HEK293 (cell line): Measurements from ENCODE around the gene EFEMP2.

Source experiments
- CTCF ChIA-PET: fragments of 350-600 bp; formaldehyde crosslinking; extraction: SDS; loops from one replicate; lab custom pipeline; 2021; ENCODE audit warnings: antibody characterized with exemption; lab: Yijun Ruan, JAX
- POLR2A ChIA-PET: fragments of 300-600 bp; formaldehyde crosslinking; extraction: SDS; loops from one replicate; lab custom pipeline; 2020; ENCODE audit warnings: antibody characterized with exemption, inconsistent platforms; lab: Yijun Ruan, JAX
- H3K27ac ChIP-seq: fragments of 200-500 bp; sonication (Bioruptor generic); 2 replicates; pipeline ENCODE4 v1.5.1; 2014; ENCODE audit warnings: low read depth, low read length, control low read depth, inconsistent platforms; ENCODE audit errors: extremely low read depth
- H3K36me3 ChIP-seq, 2 experiments: fragments of 200-500 bp in 1 of 2; sonication (Bioruptor generic) in 1 of 2; 1 replicate in 1 of 2; 2 replicates in 1 of 2; pipeline ENCODE4 v1.5.1; 2014 to 2017; ENCODE audit warnings: inconsistent platforms in 2 of 2, low read length in 2 of 2; ENCODE audit not compliant: control insufficient read depth in 2 of 2, insufficient read depth in 1 of 2
- H3K4me1 ChIP-seq: fragments of 200-500 bp; sonication (Bioruptor generic); 2 replicates; pipeline ENCODE4 v1.5.1; 2014; ENCODE audit warnings: mild to moderate bottlenecking, low read length, inconsistent platforms; ENCODE audit not compliant: control insufficient read depth, insufficient read depth
- H3K4me3 ChIP-seq: 2 replicates; pipeline ENCODE4 v1.5.1; 2011; ENCODE audit warnings: low read depth, mild to moderate bottlenecking, control low read depth, low read length, moderate library complexity
- H3K9me3 ChIP-seq: fragments of 200-500 bp; sonication (Bioruptor generic); 2 replicates; pipeline ENCODE4 v1.5.1; 2014; ENCODE audit warnings: low read depth, low read length, inconsistent platforms; ENCODE audit not compliant: control insufficient read depth, insufficient read depth
- BCL11A ChIP-seq: fragments of 450-650 bp; formaldehyde crosslinking; IDR thresholded peaks from 2 replicates; pipeline ENCODE4 v1.5.1; 2016; ENCODE audit warnings: low read depth, missing biosample characterization, missing genetic modification characterization
- SALL2 ChIP-seq: fragments of 450-650 bp; formaldehyde crosslinking; IDR thresholded peaks from 2 replicates; pipeline ENCODE4 v1.5.0; 2017; ENCODE audit warnings: missing biosample characterization, mild to moderate bottlenecking, missing genetic modification characterization, borderline replicate concordance
- ZNF132 ChIP-seq: fragments of 450-650 bp; formaldehyde crosslinking; IDR thresholded peaks from 2 replicates; pipeline ENCODE4 v1.5.1; 2017; ENCODE audit warnings: missing biosample characterization, missing genetic modification characterization, borderline replicate concordance
- ZNF140 ChIP-seq: fragments of 450-650 bp; formaldehyde crosslinking; IDR thresholded peaks from 2 replicates; pipeline ENCODE4 v1.5.1; 2016; ENCODE audit warnings: missing biosample characterization, missing genetic modification characterization
- ZNF184 ChIP-seq: fragments of 450-650 bp; IDR thresholded peaks from 2 replicates; pipeline ENCODE4 v1.5.1; 2018; ENCODE audit warnings: missing biosample characterization, mild to moderate bottlenecking, missing genetic modification characterization
- ZNF274 ChIP-seq, 2 experiments: fragments of 200-500 bp in 1 of 2; fragments of 450-650 bp in 1 of 2; sonication (Bioruptor generic) in 1 of 2; formaldehyde crosslinking in 1 of 2; IDR thresholded peaks; 2 replicates each; pipeline versions ENCODE4 v1.5.1 to v1.6.1; 2014 to 2016; ENCODE audit warnings: borderline replicate concordance in 1 of 2, inconsistent platforms in 1 of 2, low read length in 1 of 2, missing biosample characterization in 1 of 2, missing genetic modification characterization in 1 of 2
- ZNF394 ChIP-seq: fragments of 450-650 bp; formaldehyde crosslinking; IDR thresholded peaks from 2 replicates; pipeline ENCODE4 v1.5.1; 2016; ENCODE audit warnings: missing biosample characterization, missing genetic modification characterization, mild to moderate bottlenecking, moderate library complexity, borderline replicate concordance
- ZNF426 ChIP-seq: fragments of 450-650 bp; formaldehyde crosslinking; IDR thresholded peaks from 2 replicates; pipeline ENCODE4 v1.5.1; 2017; ENCODE audit warnings: missing biosample characterization, missing genetic modification characterization, mild to moderate bottlenecking, inconsistent platforms, moderate library complexity
- ZNF473 ChIP-seq: fragments of 450-650 bp; formaldehyde crosslinking; IDR thresholded peaks from 2 replicates; pipeline ENCODE4 v1.5.1; 2017; ENCODE audit warnings: missing biosample characterization, missing genetic modification characterization
- ZNF621 ChIP-seq: fragments of 450-650 bp; formaldehyde crosslinking; IDR thresholded peaks from 2 replicates; pipeline ENCODE4 v1.5.1; 2017; ENCODE audit warnings: missing biosample characterization, missing genetic modification characterization
- ZNF629 ChIP-seq: fragments of 450-650 bp; formaldehyde crosslinking; IDR thresholded peaks from 2 replicates; pipeline ENCODE4 v1.5.1; 2017; ENCODE audit warnings: missing biosample characterization, missing genetic modification characterization
- ZNF670 ChIP-seq: fragments of 450-650 bp; formaldehyde crosslinking; IDR thresholded peaks from 2 replicates; pipeline ENCODE4 v1.5.1; 2016; ENCODE audit warnings: missing biosample characterization, missing genetic modification characterization, low read depth
- ZSCAN30 ChIP-seq: fragments of 450-650 bp; IDR thresholded peaks from 2 replicates; pipeline ENCODE4 v1.5.1; 2018; ENCODE audit warnings: missing biosample characterization, mild to moderate bottlenecking, missing genetic modification characterization, moderate library complexity
- TF ChIP-seq, protein P1 (sequence below): fragments of 450-650 bp; formaldehyde crosslinking; IDR thresholded peaks from 2 replicates; pipeline ENCODE4 v1.5.1; 2016; ENCODE audit warnings: missing biosample characterization, missing genetic modification characterization, low read depth
- TF ChIP-seq, protein P2 (sequence below): fragments of 450-650 bp; formaldehyde crosslinking; IDR thresholded peaks from 2 replicates; pipeline ENCODE4 v1.5.1; 2016; ENCODE audit warnings: missing biosample characterization, missing genetic modification characterization
- TF ChIP-seq, protein P3 (sequence below): fragments of 450-650 bp; formaldehyde crosslinking; IDR thresholded peaks from 2 replicates; pipeline ENCODE4 v1.5.1; 2016; ENCODE audit warnings: missing biosample characterization, missing genetic modification characterization, borderline replicate concordance
- TF ChIP-seq, protein P4 (sequence below): fragments of 450-650 bp; formaldehyde crosslinking; IDR thresholded peaks from 2 replicates; pipeline ENCODE4 v1.5.1; 2016; ENCODE audit warnings: missing biosample characterization, missing genetic modification characterization
- TF ChIP-seq, protein P5 (sequence below): fragments of 450-650 bp; formaldehyde crosslinking; IDR thresholded peaks from 2 replicates; pipeline ENCODE4 v1.5.1; 2016; ENCODE audit warnings: missing biosample characterization, missing genetic modification characterization

The EFEMP2 gene

DNA sequence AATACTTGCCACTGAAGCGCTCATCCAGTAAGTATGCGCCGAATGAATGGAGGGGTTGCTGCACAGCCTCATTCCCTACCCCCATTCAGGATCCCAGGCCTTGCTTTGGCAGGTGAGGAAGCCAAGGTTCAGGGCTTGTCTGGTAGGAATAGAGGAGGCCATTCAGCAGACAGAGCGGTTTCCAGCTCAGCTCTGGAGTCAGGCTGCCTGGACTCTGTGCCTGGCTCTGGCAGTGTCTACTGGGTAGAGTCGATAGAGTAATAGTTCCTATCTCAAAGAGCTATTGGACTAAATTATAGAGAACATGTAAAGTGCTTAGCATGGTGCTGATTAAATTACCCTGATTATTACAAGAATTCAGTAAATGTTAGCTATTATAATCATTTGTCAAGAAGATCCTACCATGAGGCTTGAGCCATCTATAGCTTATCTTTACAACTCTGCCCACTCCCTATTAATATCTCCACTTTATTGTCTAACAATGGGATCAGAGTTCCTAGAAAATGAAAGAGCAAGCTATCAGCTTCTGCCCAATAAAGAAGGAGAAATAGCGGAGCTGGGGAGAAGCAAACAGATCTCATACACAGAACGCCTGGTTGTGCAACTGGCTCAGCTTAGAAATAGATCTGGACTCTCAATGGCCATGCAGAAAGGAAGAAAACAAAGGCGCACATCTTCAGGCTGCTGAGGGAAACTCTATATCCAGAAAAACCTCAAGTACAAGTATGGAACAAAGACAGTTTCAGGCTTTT, 45.4 kb downstream of the EFEMP2 start:
- H3K4me1 ChIP-seq = no peaks in the 10 kb centered on the region
- H3K4me3 ChIP-seq = no peak overlapping the region
- TF ChIP-seq, protein P1, sequence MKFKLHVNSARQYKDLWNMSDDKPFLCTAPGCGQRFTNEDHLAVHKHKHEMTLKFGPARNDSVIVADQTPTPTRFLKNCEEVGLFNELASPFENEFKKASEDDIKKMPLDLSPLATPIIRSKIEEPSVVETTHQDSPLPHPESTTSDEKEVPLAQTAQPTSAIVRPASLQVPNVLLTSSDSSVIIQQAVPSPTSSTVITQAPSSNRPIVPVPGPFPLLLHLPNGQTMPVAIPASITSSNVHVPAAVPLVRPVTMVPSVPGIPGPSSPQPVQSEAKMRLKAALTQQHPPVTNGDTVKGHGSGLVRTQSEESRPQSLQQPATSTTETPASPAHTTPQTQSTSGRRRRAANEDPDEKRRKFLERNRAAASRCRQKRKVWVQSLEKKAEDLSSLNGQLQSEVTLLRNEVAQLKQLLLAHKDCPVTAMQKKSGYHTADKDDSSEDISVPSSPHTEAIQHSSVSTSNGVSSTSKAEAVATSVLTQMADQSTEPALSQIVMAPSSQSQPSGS (tag by site-specific recombination) = no peak
- no peak for TF ChIP-seq SALL2 (tag by site-specific recombination)
- TF ChIP-seq ZSCAN30 (tag by site-specific recombination) = no peak
- TF ChIP-seq ZNF184 = no peak
- TF ChIP-seq BCL11A (tag by site-specific recombination) = no peak
- TF ChIP-seq, protein P2, sequence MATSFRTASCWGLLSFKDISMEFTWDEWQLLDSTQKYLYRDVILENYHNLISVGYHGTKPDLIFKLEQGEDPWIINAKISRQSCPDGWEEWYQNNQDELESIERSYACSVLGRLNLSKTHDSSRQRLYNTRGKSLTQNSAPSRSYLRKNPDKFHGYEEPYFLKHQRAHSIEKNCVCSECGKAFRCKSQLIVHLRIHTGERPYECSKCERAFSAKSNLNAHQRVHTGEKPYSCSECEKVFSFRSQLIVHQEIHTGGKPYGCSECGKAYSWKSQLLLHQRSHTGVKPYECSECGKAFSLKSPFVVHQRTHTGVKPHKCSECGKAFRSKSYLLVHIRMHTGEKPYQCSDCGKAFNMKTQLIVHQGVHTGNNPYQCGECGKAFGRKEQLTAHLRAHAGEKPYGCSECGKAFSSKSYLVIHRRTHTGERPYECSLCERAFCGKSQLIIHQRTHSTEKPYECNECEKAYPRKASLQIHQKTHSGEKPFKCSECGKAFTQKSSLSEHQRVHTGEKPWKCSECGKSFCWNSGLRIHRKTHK = no peak
- TF ChIP-seq ZNF629 (tag by site-specific recombination) = no peak
- TF ChIP-seq ZNF274 (IDR thresholded peaks at IDR 0.05; ENCODE audit: low read length) = no peak
- TF ChIP-seq ZNF274 (tag by site-specific recombination; IDR thresholded peaks at IDR 0.05; ENCODE audit: borderline replicate concordance) = no peak
- no peak for TF ChIP-seq ZNF132
- TF ChIP-seq ZNF426 (tag by site-specific recombination) = no peak
- ChIA-PET CTCF (interaction anchor here (0.6 to 1.8 kb wide), 7 partner anchors 9 to 162 kb away, joined by 3 to 13 read pairs (median 3); partner anchors contain the start of gene MUS81), POLR2A (interaction anchor here (0.6 to 1.2 kb wide), 5 partner anchors 23 to 116 kb away, joined by 3 to 6 read pairs (median 3); partner anchors contain the start of genes FIBP and RNASEH2C)
- H3K36me3 ChIP-seq = no peaks in the 10 kb centered on the region
- no peak overlapping the region for H3K27ac ChIP-seq
- H3K9me3 ChIP-seq = no peaks in the 10 kb centered on the region

DNA sequence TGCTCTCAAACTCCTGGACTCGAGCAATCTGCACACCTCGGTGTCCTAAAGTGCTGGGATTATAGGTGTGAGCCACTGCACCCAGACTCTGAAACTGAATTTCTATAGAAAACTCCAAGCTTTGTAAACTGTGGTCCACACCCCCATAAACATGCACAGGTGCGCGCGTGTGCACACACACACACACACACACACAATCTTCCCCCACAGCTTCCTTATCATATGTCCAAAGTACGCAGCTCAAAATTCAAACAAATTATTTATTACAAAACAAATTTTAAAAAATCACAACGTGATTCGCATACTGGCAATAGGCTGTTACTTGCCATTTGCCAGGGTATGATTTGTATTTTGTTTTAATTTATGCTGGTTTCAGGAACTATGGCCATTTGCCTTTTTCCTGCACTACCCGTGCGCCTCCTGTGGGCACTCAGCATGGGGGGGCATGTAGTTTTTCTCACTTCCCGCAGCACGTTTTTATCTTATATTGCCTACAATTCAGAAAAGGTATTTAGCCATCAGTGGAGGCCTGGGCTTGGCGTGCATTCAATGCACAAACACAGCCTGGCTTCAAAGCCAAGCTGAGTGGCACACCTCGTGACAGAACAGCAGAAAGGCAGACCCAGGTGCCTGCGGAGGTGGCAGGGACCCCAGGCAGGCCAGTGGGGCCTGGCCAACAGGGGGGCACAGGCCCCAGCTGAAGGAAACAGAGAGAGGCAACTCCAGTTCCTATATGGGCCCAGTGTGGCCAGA, 49.6 kb downstream of the EFEMP2 start:
- no peaks in the 10 kb centered on the region for H3K36me3 ChIP-seq
- no peak overlapping the region for H3K4me3 ChIP-seq
- H3K4me1 ChIP-seq = no peaks in the 10 kb centered on the region
- ChIA-PET POLR2A (interaction anchor here (0.6 kb wide), 1 partner anchor 208 kb away, joined by 4 read pairs; no protein-coding TSS in a partner anchor), CTCF (interaction anchor here (0.5 to 1.6 kb wide), 6 partner anchors 28 to 358 kb away, joined by 3 to 9 read pairs (median 4); partner anchors contain the start of gene KAT5)
- no peaks in the 10 kb centered on the region for H3K9me3 ChIP-seq
- H3K27ac ChIP-seq = no peak overlapping the region
- TF ChIP-seq, protein P3, sequence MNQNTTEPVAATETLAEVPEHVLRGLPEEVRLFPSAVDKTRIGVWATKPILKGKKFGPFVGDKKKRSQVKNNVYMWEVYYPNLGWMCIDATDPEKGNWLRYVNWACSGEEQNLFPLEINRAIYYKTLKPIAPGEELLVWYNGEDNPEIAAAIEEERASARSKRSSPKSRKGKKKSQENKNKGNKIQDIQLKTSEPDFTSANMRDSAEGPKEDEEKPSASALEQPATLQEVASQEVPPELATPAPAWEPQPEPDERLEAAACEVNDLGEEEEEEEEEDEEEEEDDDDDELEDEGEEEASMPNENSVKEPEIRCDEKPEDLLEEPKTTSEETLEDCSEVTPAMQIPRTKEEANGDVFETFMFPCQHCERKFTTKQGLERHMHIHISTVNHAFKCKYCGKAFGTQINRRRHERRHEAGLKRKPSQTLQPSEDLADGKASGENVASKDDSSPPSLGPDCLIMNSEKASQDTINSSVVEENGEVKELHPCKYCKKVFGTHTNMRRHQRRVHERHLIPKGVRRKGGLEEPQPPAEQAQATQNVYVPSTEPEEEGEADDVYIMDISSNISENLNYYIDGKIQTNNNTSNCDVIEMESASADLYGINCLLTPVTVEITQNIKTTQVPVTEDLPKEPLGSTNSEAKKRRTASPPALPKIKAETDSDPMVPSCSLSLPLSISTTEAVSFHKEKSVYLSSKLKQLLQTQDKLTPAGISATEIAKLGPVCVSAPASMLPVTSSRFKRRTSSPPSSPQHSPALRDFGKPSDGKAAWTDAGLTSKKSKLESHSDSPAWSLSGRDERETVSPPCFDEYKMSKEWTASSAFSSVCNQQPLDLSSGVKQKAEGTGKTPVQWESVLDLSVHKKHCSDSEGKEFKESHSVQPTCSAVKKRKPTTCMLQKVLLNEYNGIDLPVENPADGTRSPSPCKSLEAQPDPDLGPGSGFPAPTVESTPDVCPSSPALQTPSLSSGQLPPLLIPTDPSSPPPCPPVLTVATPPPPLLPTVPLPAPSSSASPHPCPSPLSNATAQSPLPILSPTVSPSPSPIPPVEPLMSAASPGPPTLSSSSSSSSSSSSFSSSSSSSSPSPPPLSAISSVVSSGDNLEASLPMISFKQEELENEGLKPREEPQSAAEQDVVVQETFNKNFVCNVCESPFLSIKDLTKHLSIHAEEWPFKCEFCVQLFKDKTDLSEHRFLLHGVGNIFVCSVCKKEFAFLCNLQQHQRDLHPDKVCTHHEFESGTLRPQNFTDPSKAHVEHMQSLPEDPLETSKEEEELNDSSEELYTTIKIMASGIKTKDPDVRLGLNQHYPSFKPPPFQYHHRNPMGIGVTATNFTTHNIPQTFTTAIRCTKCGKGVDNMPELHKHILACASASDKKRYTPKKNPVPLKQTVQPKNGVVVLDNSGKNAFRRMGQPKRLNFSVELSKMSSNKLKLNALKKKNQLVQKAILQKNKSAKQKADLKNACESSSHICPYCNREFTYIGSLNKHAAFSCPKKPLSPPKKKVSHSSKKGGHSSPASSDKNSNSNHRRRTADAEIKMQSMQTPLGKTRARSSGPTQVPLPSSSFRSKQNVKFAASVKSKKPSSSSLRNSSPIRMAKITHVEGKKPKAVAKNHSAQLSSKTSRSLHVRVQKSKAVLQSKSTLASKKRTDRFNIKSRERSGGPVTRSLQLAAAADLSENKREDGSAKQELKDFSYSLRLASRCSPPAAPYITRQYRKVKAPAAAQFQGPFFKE = no peak
- TF ChIP-seq ZNF621 (tag by site-specific recombination) = no peak
- TF ChIP-seq, protein P4, sequence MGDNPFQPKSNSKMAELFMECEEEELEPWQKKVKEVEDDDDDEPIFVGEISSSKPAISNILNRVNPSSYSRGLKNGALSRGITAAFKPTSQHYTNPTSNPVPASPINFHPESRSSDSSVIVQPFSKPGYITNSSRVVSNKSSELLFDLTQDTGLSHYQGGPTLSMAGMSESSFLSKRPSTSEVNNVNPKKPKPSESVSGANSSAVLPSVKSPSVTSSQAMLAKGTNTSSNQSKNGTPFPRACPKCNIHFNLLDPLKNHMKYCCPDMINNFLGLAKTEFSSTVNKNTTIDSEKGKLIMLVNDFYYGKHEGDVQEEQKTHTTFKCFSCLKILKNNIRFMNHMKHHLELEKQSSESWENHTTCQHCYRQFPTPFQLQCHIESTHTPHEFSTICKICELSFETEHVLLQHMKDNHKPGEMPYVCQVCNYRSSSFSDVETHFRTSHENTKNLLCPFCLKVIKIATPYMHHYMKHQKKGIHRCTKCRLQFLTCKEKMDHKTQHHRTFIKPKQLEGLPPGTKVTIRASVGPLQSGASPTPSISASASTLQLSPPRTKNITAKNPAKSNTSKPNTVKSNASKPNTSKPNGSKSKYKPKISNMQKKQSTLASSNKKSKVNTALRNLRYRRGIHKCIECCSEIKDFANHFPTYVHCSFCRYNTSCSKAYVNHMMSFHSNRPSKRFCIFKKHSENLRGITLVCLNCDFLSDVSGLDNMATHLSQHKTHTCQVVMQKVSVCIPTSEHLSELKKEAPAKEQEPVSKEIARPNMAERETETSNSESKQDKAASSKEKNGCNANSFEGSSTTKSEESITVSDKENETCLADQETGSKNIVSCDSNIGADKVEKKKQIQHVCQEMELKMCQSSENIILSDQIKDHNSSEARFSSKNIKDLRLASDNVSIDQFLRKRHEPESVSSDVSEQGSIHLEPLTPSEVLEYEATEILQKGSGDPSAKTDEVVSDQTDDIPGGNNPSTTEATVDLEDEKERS = no peak
- TF ChIP-seq ZNF140 (tag by site-specific recombination) = no peak
- no peak for TF ChIP-seq ZNF394 (tag by site-specific recombination)
- TF ChIP-seq ZNF473 = no peak
- TF ChIP-seq, protein P5, sequence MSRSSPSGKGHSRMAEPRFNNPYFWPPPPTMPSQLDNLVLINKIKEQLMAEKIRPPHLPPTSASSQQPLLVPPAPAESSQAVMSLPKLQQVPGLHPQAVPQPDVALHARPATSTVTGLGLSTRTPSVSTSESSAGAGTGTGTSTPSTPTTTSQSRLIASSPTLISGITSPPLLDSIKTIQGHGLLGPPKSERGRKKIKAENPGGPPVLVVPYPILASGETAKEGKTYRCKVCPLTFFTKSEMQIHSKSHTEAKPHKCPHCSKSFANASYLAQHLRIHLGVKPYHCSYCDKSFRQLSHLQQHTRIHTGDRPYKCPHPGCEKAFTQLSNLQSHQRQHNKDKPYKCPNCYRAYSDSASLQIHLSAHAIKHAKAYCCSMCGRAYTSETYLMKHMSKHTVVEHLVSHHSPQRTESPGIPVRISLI = no peak
- no peak for TF ChIP-seq ZNF670
